C4-2B (cell line): ENCODE measurements around the gene ZMIZ2.

Source experiments
- ZFX ChIP-seq: fragments of 450-650 bp; IDR thresholded peaks from 2 replicates; pipeline ENCODE4 v1.6.1; 2017
- TF ChIP-seq, protein P1 (sequence below): fragments of 450-650 bp; conservative IDR thresholded peaks from 2 replicates; pipeline ENCODE4 v1.5.1; 2017; ENCODE audit warnings: mild to moderate bottlenecking

- TF ChIP-seq, protein P1, sequence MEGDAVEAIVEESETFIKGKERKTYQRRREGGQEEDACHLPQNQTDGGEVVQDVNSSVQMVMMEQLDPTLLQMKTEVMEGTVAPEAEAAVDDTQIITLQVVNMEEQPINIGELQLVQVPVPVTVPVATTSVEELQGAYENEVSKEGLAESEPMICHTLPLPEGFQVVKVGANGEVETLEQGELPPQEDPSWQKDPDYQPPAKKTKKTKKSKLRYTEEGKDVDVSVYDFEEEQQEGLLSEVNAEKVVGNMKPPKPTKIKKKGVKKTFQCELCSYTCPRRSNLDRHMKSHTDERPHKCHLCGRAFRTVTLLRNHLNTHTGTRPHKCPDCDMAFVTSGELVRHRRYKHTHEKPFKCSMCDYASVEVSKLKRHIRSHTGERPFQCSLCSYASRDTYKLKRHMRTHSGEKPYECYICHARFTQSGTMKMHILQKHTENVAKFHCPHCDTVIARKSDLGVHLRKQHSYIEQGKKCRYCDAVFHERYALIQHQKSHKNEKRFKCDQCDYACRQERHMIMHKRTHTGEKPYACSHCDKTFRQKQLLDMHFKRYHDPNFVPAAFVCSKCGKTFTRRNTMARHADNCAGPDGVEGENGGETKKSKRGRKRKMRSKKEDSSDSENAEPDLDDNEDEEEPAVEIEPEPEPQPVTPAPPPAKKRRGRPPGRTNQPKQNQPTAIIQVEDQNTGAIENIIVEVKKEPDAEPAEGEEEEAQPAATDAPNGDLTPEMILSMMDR = no peak
- no peak for TF ChIP-seq ZFX
Observed at GRCh38 chr7:44711528-44711927, 37.1 kb upstream of the ZMIZ2 start.
